Measurements from ENCODE around the gene OR5C1.

- TF ChIP-seq CTCF (optimal IDR thresholded peaks at IDR 0.05 in 1 of 3, IDR thresholded peaks at IDR 0.05 in 1 of 3, conservative IDR thresholded peaks at IDR 0.05 in 1 of 3; ENCODE audit: extremely low read depth in 1 of 3, insufficient read depth in 2 of 3, low read length in 3 of 3) = no peak
- TF ChIP-seq EZH2 (IDR thresholded peaks at IDR 0.05; ENCODE audit: low read length) = no peak
Measured at GRCh38 chr9:122779181-122779580, 9.6 kb upstream of the OR5C1 start.

Measured in keratinocyte (primary cell).